ENCODE data around the gene CCDC78. TPM values are rescaled to one million over a fixed set of nuclear protein-coding genes. Genes with fewer than 3 reads are reported as not detected.

CCDC78 gene
- total and polyA plus RNA-seq, 5 donors from 2014 or later, result 0.37 to 2.5 (median 0.45) TPM

DNA sequence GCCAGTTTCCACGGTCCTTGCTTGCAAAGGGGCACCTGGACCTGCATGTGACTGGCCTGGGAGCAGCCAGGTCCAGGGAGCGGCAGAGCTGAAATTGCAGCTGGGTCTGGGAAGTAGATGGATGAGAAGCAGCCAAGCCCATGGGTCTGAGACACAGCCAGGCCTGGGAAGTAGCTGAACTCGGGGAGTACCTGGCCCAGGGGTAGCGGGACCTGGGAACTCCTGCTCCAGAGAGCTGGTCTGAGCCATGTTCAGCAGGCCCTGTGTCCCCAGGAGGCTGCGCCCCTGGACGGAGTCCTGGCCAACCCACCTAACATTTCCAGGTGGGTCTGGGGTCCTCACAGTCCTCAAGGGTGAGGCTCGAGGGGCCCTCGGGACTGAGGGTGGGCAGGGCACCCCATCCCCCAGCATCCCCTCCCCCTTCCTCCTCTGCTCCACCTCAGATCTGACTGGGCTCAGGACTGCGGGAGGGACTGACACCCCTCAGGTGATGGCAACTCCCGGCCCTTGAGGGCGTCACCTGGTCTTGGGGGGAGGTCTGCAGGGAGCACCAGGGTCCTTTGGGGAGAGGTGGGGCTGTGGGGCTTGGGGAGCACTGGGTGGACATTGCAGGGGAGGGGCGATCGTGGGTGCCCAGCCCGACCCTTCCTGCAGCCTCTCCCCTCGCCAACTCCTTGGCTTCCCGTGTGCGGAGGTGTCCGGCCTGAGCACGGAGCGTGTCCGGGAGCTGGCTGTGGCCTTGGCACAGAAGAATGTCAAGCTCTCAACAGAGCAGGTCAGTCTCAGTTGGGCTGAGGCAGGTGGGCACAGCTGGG, 37.3 kb upstream of the CCDC78 start:
- Histone ChIP-seq H3K27ac (ENCODE audit: insufficient read depth, low read length, poor library complexity, severe bottlenecking) (no peak overlapping the region), H3K9me3 (ENCODE audit: control insufficient read depth in 2 of 2, low read length in 2 of 2) (no peaks in the 10 kb centered on the region), H3K4me1 (ENCODE audit: control insufficient read depth, insufficient read depth, low read length, poor library complexity, severe bottlenecking) (no peaks in the 10 kb centered on the region), H3K27me3 (ENCODE audit: control insufficient read depth, insufficient read depth, low read length) (no peaks in the 10 kb centered on the region), H3K4me3 (ENCODE audit: low read depth, low read length) (no peak overlapping the region), H3K36me3 (ENCODE audit: control insufficient read depth, insufficient read depth, low read length) (no peaks in the 10 kb centered on the region)
- Mint-ChIP-seq H3K27me3 (peaks cover 7% of the 10 kb centered on the region), H3K36me3 (no peaks in the 10 kb centered on the region), H3K4me1 (no peaks in the 10 kb centered on the region), H3K9me3 (peaks cover 0 to 1% (median 0%) of the 10 kb centered on the region in 7 donors), H3K4me3 (no peak overlapping the region), H3K27ac (no peak overlapping the region)
- DNase-seq, result no peak
- no peak for ATAC-seq (ENCODE audit: low read depth in 2 of 2)

DNA sequence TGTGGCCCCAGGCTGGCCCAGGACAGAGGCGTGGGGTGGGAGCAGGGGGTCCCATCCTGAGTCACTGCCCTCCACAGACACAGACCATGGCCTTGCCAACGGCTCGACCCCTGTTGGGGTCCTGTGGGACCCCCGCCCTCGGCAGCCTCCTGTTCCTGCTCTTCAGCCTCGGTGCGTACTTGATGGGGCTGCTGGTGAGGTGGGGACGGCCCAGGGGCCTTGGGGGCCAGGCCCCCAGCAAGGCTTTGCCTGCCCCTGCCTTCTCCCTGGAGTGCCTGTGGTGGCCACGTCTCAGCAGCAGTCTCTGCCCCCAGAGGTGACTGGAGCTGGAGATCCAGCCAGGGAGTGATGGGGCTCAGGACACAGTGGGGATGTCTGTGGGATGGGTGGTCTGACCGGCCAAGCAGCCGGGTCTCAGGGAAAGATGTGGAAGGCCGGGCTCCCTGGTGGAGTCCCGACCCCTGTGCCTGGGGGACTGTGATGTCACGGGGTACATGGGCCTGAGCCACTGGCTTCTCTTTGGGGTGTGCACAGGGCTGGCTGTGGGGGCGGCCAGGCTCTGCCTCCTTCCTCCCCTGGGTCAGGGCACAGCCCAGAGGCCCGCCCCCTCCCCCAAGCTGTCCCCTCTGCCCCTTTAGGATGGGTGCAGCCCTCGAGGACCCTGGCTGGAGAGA, 36.5 kb upstream of the CCDC78 start:
- Histone ChIP-seq H3K27ac (ENCODE audit: insufficient read depth, low read length, poor library complexity, severe bottlenecking) (no peak overlapping the region), H3K4me3 (ENCODE audit: low read depth, low read length) (no peak overlapping the region), H3K36me3 (ENCODE audit: control insufficient read depth, insufficient read depth, low read length) (no peaks in the 10 kb centered on the region), H3K27me3 (ENCODE audit: control insufficient read depth, insufficient read depth, low read length) (no peaks in the 10 kb centered on the region), H3K4me1 (ENCODE audit: control insufficient read depth, insufficient read depth, low read length, poor library complexity, severe bottlenecking) (no peaks in the 10 kb centered on the region), H3K9me3 (ENCODE audit: control insufficient read depth in 2 of 2, low read length in 2 of 2) (no peaks in the 10 kb centered on the region)
- H3K4me1 Mint-ChIP-seq, result peaks cover 0 to 3% (median 0%) of the 10 kb centered on the region in 4 donors
- ATAC-seq (ENCODE audit: low read depth in 2 of 2) (peak in 1 of 2 donors; percentile 7), DNase-seq (no peak)
- no peaks in the 10 kb centered on the region for H3K9me3 Mint-ChIP-seq
- no peak overlapping the region for H3K27ac Mint-ChIP-seq
- H3K4me3 Mint-ChIP-seq, result no peak overlapping the region
- peaks cover 10% of the 10 kb centered on the region for H3K27me3 Mint-ChIP-seq
- H3K36me3 Mint-ChIP-seq, result no peaks in the 10 kb centered on the region

GRCh38 chr16:761625-762513, 35.6 kb upstream of the CCDC78 start:
- no peak for DNase-seq
- no peaks in the 10 kb centered on the region for H3K4me1 ChIP-seq (ENCODE audit: control insufficient read depth, insufficient read depth, low read length, poor library complexity, severe bottlenecking)
- peaks cover 14% of the 10 kb centered on the region for H3K27me3 Mint-ChIP-seq
- no peak overlapping the region for H3K4me3 Mint-ChIP-seq
- no peaks in the 10 kb centered on the region for H3K36me3 ChIP-seq (ENCODE audit: control insufficient read depth, insufficient read depth, low read length)
- H3K9me3 Mint-ChIP-seq, result no peaks in the 10 kb centered on the region
- no peaks in the 10 kb centered on the region for H3K9me3 ChIP-seq (ENCODE audit: control insufficient read depth in 2 of 2, low read length in 2 of 2)
- H3K4me3 ChIP-seq (ENCODE audit: low read depth, low read length), result no peak overlapping the region
- H3K27ac Mint-ChIP-seq, result no peak overlapping the region
- ATAC-seq (ENCODE audit: low read depth in 2 of 2), result no peak
- no peaks in the 10 kb centered on the region for H3K36me3 Mint-ChIP-seq
- H3K27me3 ChIP-seq (ENCODE audit: control insufficient read depth, insufficient read depth, low read length), result no peaks in the 10 kb centered on the region
- peaks cover 0 to 6% (median 0%) of the 10 kb centered on the region in 4 donors for H3K4me1 Mint-ChIP-seq
- H3K27ac ChIP-seq (ENCODE audit: insufficient read depth, low read length, poor library complexity, severe bottlenecking), result no peak overlapping the region

DNA sequence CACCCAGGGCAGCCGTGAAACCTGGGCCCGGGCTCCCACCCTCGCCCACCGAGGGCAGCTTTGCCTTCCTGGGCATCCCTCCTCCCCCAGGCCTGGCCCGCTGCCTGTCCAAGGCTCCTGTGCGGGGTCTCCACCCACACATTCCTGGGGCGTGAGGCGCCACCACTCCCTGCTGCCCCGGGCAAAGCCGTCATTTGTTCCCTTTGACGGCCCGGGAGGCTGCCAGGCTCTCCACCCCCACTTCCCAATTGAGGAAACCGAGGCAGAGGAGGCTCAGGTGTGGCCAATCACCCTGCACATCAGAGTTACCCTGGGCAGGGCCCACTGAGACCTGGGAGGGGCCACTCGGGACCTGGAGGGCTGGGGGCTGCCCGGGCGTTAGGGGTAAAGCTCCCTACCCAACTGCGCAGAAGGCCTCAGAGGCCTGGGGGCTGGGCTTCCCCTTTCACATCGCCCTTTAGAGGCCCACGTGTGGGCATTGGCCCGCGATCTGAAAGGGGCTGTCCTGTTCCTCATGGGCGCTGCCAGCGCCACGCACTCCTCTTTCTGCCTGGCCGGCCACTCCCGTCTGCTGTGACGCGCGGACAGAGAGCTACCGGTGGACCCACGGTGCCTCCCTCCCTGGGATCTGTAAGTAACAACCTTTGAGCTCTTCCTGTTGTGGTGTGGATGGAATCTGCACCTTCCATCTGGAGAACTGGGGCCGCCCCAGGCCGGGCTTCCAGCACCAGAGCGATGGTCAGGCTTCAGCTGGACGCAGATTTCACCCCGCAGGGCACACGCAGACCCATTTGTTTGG, 34.5 kb upstream of the CCDC78 start, which contains the start of gene MSLN:
Gene MSLN, plus strand, starts transcription at position 190 of the 799 bp plus-strand sequence. CDS start 1,947 bp downstream, outside the sequence.
- Mint-ChIP-seq H3K27ac (no peak within 1 kb of the TSS), H3K4me1 (peaks cover 0 to 6% (median under 1%) of the 10 kb centered on the region in 4 donors), H3K4me3 (peak within 1 kb of the TSS in 1 of 4 donors; percentile 92), H3K36me3 (no peaks in the 10 kb centered on the region), H3K27me3 (peaks cover 14% of the 10 kb centered on the region), H3K9me3 (peaks cover 0 to 3% (median 0%) of the 10 kb centered on the region in 7 donors)
- ATAC-seq (ENCODE audit: low read depth in 2 of 2) (no peak), DNase-seq (no peak)
- Histone ChIP-seq H3K27me3 (ENCODE audit: control insufficient read depth, insufficient read depth, low read length) (no peaks in the 10 kb centered on the region), H3K4me1 (ENCODE audit: control insufficient read depth, insufficient read depth, low read length, poor library complexity, severe bottlenecking) (no peaks in the 10 kb centered on the region), H3K27ac (ENCODE audit: insufficient read depth, low read length, poor library complexity, severe bottlenecking) (no peak within 1 kb of the TSS), H3K9me3 (ENCODE audit: control insufficient read depth in 2 of 2, low read length in 2 of 2) (no peaks in the 10 kb centered on the region), H3K36me3 (ENCODE audit: control insufficient read depth, insufficient read depth, low read length) (no peaks in the 10 kb centered on the region), H3K4me3 (ENCODE audit: low read depth, low read length) (no peak within 1 kb of the TSS)

- peaks cover 0 to 6% (median under 1%) of the 10 kb centered on the region in 4 donors for H3K4me1 Mint-ChIP-seq
- Histone ChIP-seq H3K4me3 (ENCODE audit: low read depth, low read length) (no peak overlapping the region), H3K27me3 (ENCODE audit: control insufficient read depth, insufficient read depth, low read length) (no peaks in the 10 kb centered on the region), H3K9me3 (ENCODE audit: control insufficient read depth in 2 of 2, low read length in 2 of 2) (no peaks in the 10 kb centered on the region), H3K27ac (ENCODE audit: insufficient read depth, low read length, poor library complexity, severe bottlenecking) (no peak overlapping the region), H3K36me3 (ENCODE audit: control insufficient read depth, insufficient read depth, low read length) (no peaks in the 10 kb centered on the region), H3K4me1 (ENCODE audit: control insufficient read depth, insufficient read depth, low read length, poor library complexity, severe bottlenecking) (no peaks in the 10 kb centered on the region)
- H3K4me3 Mint-ChIP-seq, result peak overlapping the region in 1 of 4 donors; percentile 92
- H3K9me3 Mint-ChIP-seq, result peaks cover 0 to 3% (median 0%) of the 10 kb centered on the region in 7 donors
- DNase-seq (no peak), ATAC-seq (ENCODE audit: low read depth in 2 of 2) (no peak)
- H3K27me3 Mint-ChIP-seq, result peaks cover 14% of the 10 kb centered on the region
- no peak overlapping the region for H3K27ac Mint-ChIP-seq
- no peaks in the 10 kb centered on the region for H3K36me3 Mint-ChIP-seq
Observed at GRCh38 chr16:760065-760464, 33.8 kb upstream of the CCDC78 start.

- no peak overlapping the region for H3K27ac Mint-ChIP-seq
- peak overlapping the region in 1 of 4 donors; percentile 92 for H3K4me3 Mint-ChIP-seq
- H3K36me3 Mint-ChIP-seq, result no peaks in the 10 kb centered on the region
Observed at GRCh38 chr16:759110-759910, 33.1 kb upstream of the CCDC78 start.

More at GRCh38 chr16:759110-759910, 33.1 kb upstream of the CCDC78 start:
- H3K9me3 Mint-ChIP-seq, result peaks cover 0 to 3% (median 0%) of the 10 kb centered on the region in 7 donors
- Histone ChIP-seq H3K27ac (ENCODE audit: insufficient read depth, low read length, poor library complexity, severe bottlenecking) (no peak overlapping the region), H3K9me3 (ENCODE audit: control insufficient read depth in 2 of 2, low read length in 2 of 2) (no peaks in the 10 kb centered on the region), H3K27me3 (ENCODE audit: control insufficient read depth, insufficient read depth, low read length) (no peaks in the 10 kb centered on the region), H3K4me1 (ENCODE audit: control insufficient read depth, insufficient read depth, low read length, poor library complexity, severe bottlenecking) (no peaks in the 10 kb centered on the region), H3K36me3 (ENCODE audit: control insufficient read depth, insufficient read depth, low read length) (no peaks in the 10 kb centered on the region), H3K4me3 (ENCODE audit: low read depth, low read length) (no peak overlapping the region)
- peaks cover 14% of the 10 kb centered on the region for H3K27me3 Mint-ChIP-seq
- DNase-seq (no peak), ATAC-seq (ENCODE audit: low read depth in 2 of 2) (no peak)
- H3K4me1 Mint-ChIP-seq, result peaks cover 0 to 6% (median 2%) of the 10 kb centered on the region in 4 donors

Data from CD4-positive, CD25-positive, alpha-beta regulatory T cell (primary cell).